WTC11 (cell line): ENCODE data around the gene SMYD4. TPM values are rescaled to one million over a fixed set of nuclear protein-coding genes. Genes with fewer than 3 reads are reported as not detected.

Experiments used
- ATAC-seq: fragments of 200-7000 bp; cut with Tn5 transposase; 2 replicates; pipeline ENCODE4 v1.10.0; 2021; ENCODE audit warnings: mild to moderate bottlenecking, moderate library complexity
- CTCF ChIA-PET: fragments of 300-600 bp; sonication (Branson Sonifier 250); formaldehyde crosslinking; loops from one replicate; lab custom pipeline; 2021; ENCODE audit warnings: antibody characterized with exemption; lab: Charles Lee
- POLR2A ChIA-PET: fragments of 350-600 bp; sonication (Branson Sonifier 250); formaldehyde crosslinking; loops from one replicate; lab custom pipeline; 2021; ENCODE audit warnings: antibody characterized with exemption; lab: Charles Lee
- DNase-seq: peaks from one replicate; pipeline ENCODE4 v3.0.0; 2021; ENCODE audit warnings: low spot score
- H3K27ac Mint-ChIP-seq: 2 replicates; pipeline ENCODE4 v1.8.0; 2021; ENCODE audit warnings: mixed read lengths
- H3K27me3 Mint-ChIP-seq: 2 replicates; pipeline ENCODE4 v1.8.0; 2021; ENCODE audit warnings: low read depth, mild to moderate bottlenecking, moderate library complexity, mixed read lengths
- H3K36me3 Mint-ChIP-seq: 2 replicates; pipeline ENCODE4 v1.8.0; 2021; ENCODE audit warnings: mixed read lengths
- H3K4me1 Mint-ChIP-seq: 2 replicates; pipeline ENCODE4 v1.8.0; 2022; ENCODE audit warnings: mixed read lengths
- H3K4me3 Mint-ChIP-seq: 2 replicates; pipeline ENCODE4 v1.8.0; 2021; ENCODE audit warnings: mild to moderate bottlenecking, moderate library complexity, mixed read lengths
- H3K9me3 Mint-ChIP-seq: 2 replicates; pipeline ENCODE4 v1.8.0; 2021; ENCODE audit warnings: mixed read lengths
- ETV6 ChIP-seq: sonication (generic); formaldehyde crosslinking; IDR thresholded peaks from 2 replicates; pipeline ENCODE4 v1.8.1; 2022; ENCODE audit warnings: mild to moderate bottlenecking, missing genetic modification reagents
- NFATC4 ChIP-seq: fragments of 250-450 bp; sonication (Bioruptor Pico); IDR thresholded peaks from 2 replicates; pipeline ENCODE4 v1.9.0; 2021; ENCODE audit warnings: mild to moderate bottlenecking
- NR2C2 ChIP-seq: sonication (generic); formaldehyde crosslinking; IDR thresholded peaks from 2 replicates; pipeline ENCODE4 v1.8.0; 2022; ENCODE audit warnings: mild to moderate bottlenecking, missing genetic modification reagents
- RORB ChIP-seq: fragments of 250-450 bp; sonication (Bioruptor Pico); IDR thresholded peaks from 2 replicates; pipeline ENCODE4 v1.9.0; 2021; ENCODE audit warnings: mild to moderate bottlenecking
- TEAD4 ChIP-seq: sonication (generic); formaldehyde crosslinking; IDR thresholded peaks from 2 replicates; pipeline ENCODE4 v1.8.0; 2022; ENCODE audit warnings: mild to moderate bottlenecking, missing genetic modification reagents
- ZNF121 ChIP-seq: sonication (generic); formaldehyde crosslinking; IDR thresholded peaks from 2 replicates; pipeline ENCODE4 v1.8.0; 2023; ENCODE audit warnings: missing genetic modification reagents
- ZNF138 ChIP-seq: sonication (generic); formaldehyde crosslinking; conservative IDR thresholded peaks from 2 replicates; pipeline ENCODE4 v1.8.1; 2022; ENCODE audit warnings: mild to moderate bottlenecking, moderate library complexity, missing genetic modification reagents
- ZNF317 ChIP-seq: sonication (generic); formaldehyde crosslinking; IDR thresholded peaks from 2 replicates; pipeline ENCODE4 v1.8.1; 2023; ENCODE audit warnings: low read depth, mild to moderate bottlenecking, moderate library complexity, missing genetic modification reagents, borderline replicate concordance
- total RNA-seq: library from RNA; stranded (reverse); gene quantifications from 3 replicates; pipeline ENCODE4 v1.2.3, GENCODE V29; 2021
- TF ChIP-seq, protein P1 (sequence below): sonication (generic); formaldehyde crosslinking; conservative IDR thresholded peaks from 2 replicates; pipeline ENCODE4 v1.8.1; 2023; ENCODE audit warnings: mild to moderate bottlenecking, low read depth, missing genetic modification reagents, moderate library complexity
- TF ChIP-seq, protein P2 (sequence below): sonication (generic); formaldehyde crosslinking; IDR thresholded peaks from 2 replicates; pipeline ENCODE4 v1.8.0; 2023; ENCODE audit warnings: missing genetic modification reagents, mild to moderate bottlenecking, borderline replicate concordance
- TF ChIP-seq, protein P3 (sequence below): sonication (generic); formaldehyde crosslinking; IDR thresholded peaks from 2 replicates; pipeline ENCODE4 v1.8.1; 2022; ENCODE audit warnings: mild to moderate bottlenecking, moderate library complexity, missing genetic modification reagents
- TF ChIP-seq, protein P4 (sequence below): fragments of 250-450 bp; sonication (Bioruptor Pico); conservative IDR thresholded peaks from 2 replicates; pipeline ENCODE4 v1.9.0; 2021; ENCODE audit warnings: mild to moderate bottlenecking
- TF ChIP-seq, protein P5 (sequence below): sonication (generic); formaldehyde crosslinking; IDR thresholded peaks from 2 replicates; pipeline ENCODE4 v1.8.0; 2023; ENCODE audit warnings: mild to moderate bottlenecking, missing genetic modification reagents

The SMYD4 gene
- total RNA-seq, 1 experiment from 2014 or later = 24.1 TPM

DNA sequence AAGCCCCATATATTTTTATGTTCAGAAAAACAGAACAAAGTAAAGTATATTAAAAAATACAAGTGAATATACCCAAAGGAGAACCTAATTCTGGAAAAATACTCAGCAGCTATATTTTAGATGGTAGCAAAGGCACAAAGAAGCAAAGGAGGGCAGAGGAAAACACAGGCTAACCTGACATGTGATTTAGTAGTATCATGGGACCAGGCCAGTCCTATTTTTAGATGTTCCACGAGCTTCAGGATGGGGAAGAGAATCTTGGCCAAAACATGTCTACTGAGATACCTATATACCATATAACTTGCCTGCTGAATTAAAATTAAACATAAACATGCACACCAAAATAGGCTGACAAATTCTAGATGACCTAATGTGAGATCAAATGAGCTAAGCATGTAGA, 32.9 kb downstream of the SMYD4 start:
- ChIA-PET CTCF (interaction anchor here (1.0 kb wide), 1 partner anchor 76 kb away, joined by 3 read pairs; no protein-coding TSS in a partner anchor), POLR2A (interaction anchor here (0.6 to 0.7 kb wide), 2 partner anchors 34 to 44 kb away, joined by 3 to 4 read pairs; no protein-coding TSS in a partner anchor)
- TF ChIP-seq, protein P1, sequence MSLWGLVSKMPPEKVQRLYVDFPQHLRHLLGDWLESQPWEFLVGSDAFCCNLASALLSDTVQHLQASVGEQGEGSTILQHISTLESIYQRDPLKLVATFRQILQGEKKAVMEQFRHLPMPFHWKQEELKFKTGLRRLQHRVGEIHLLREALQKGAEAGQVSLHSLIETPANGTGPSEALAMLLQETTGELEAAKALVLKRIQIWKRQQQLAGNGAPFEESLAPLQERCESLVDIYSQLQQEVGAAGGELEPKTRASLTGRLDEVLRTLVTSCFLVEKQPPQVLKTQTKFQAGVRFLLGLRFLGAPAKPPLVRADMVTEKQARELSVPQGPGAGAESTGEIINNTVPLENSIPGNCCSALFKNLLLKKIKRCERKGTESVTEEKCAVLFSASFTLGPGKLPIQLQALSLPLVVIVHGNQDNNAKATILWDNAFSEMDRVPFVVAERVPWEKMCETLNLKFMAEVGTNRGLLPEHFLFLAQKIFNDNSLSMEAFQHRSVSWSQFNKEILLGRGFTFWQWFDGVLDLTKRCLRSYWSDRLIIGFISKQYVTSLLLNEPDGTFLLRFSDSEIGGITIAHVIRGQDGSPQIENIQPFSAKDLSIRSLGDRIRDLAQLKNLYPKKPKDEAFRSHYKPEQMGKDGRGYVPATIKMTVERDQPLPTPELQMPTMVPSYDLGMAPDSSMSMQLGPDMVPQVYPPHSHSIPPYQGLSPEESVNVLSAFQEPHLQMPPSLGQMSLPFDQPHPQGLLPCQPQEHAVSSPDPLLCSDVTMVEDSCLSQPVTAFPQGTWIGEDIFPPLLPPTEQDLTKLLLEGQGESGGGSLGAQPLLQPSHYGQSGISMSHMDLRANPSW (CRISPR knock-in tag) = no peak
- TF ChIP-seq NFATC4 = no peak
- TF ChIP-seq RORB (CRISPR knock-in tag) = no peak
- TF ChIP-seq, protein P2, sequence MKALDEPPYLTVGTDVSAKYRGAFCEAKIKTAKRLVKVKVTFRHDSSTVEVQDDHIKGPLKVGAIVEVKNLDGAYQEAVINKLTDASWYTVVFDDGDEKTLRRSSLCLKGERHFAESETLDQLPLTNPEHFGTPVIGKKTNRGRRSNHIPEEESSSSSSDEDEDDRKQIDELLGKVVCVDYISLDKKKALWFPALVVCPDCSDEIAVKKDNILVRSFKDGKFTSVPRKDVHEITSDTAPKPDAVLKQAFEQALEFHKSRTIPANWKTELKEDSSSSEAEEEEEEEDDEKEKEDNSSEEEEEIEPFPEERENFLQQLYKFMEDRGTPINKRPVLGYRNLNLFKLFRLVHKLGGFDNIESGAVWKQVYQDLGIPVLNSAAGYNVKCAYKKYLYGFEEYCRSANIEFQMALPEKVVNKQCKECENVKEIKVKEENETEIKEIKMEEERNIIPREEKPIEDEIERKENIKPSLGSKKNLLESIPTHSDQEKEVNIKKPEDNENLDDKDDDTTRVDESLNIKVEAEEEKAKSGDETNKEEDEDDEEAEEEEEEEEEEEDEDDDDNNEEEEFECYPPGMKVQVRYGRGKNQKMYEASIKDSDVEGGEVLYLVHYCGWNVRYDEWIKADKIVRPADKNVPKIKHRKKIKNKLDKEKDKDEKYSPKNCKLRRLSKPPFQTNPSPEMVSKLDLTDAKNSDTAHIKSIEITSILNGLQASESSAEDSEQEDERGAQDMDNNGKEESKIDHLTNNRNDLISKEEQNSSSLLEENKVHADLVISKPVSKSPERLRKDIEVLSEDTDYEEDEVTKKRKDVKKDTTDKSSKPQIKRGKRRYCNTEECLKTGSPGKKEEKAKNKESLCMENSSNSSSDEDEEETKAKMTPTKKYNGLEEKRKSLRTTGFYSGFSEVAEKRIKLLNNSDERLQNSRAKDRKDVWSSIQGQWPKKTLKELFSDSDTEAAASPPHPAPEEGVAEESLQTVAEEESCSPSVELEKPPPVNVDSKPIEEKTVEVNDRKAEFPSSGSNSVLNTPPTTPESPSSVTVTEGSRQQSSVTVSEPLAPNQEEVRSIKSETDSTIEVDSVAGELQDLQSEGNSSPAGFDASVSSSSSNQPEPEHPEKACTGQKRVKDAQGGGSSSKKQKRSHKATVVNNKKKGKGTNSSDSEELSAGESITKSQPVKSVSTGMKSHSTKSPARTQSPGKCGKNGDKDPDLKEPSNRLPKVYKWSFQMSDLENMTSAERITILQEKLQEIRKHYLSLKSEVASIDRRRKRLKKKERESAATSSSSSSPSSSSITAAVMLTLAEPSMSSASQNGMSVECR (CRISPR knock-in tag) = no peak
- no peak for TF ChIP-seq ZNF138 (CRISPR knock-in tag)
- no peak for TF ChIP-seq ZNF317 (CRISPR knock-in tag)
- TF ChIP-seq, protein P3, sequence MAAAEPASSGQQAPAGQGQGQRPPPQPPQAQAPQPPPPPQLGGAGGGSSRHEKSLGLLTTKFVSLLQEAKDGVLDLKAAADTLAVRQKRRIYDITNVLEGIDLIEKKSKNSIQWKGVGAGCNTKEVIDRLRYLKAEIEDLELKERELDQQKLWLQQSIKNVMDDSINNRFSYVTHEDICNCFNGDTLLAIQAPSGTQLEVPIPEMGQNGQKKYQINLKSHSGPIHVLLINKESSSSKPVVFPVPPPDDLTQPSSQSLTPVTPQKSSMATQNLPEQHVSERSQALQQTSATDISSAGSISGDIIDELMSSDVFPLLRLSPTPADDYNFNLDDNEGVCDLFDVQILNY (CRISPR knock-in tag) = no peak
- no peak for TF ChIP-seq TEAD4 (CRISPR knock-in tag)
- TF ChIP-seq ZNF121 (CRISPR knock-in tag) = no peak
- TF ChIP-seq, protein P4, sequence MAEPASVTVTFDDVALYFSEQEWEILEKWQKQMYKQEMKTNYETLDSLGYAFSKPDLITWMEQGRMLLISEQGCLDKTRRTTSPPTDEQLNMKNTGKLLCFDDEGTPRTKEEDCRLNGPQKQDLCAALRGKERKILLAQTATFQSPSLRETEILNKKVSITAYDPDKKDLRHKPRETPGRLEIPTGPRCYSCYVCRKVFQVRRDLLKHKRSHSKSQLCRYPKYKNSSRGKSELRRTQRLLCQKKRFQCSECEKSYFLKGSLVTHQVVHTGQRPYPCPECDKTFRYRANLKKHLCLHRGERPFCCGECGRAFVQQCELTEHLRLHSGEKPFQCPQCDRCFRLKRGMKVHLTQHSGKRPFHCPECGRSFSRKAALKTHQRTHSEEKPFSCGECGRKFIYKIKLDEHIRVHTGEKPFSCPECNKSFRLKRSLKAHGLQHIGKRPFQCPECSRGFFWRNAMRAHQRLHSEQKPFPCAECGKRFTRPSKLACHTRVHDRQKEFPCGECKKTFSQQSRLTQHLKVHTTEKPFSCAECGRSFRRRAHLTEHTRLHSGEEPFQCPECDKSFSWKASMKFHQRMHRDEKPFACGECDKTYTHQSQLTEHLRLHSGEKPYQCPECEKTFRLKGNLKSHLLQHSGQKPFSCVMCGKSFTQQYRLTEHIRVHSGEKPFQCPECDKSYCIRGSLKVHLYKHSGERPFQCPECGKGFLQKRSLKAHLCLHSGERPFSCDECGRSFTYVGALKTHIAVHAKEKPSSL (CRISPR knock-in tag) = no peak
- no peak for TF ChIP-seq ETV6 (CRISPR knock-in tag)
- TF ChIP-seq NR2C2 (CRISPR knock-in tag) = no peak
- TF ChIP-seq, protein P5, sequence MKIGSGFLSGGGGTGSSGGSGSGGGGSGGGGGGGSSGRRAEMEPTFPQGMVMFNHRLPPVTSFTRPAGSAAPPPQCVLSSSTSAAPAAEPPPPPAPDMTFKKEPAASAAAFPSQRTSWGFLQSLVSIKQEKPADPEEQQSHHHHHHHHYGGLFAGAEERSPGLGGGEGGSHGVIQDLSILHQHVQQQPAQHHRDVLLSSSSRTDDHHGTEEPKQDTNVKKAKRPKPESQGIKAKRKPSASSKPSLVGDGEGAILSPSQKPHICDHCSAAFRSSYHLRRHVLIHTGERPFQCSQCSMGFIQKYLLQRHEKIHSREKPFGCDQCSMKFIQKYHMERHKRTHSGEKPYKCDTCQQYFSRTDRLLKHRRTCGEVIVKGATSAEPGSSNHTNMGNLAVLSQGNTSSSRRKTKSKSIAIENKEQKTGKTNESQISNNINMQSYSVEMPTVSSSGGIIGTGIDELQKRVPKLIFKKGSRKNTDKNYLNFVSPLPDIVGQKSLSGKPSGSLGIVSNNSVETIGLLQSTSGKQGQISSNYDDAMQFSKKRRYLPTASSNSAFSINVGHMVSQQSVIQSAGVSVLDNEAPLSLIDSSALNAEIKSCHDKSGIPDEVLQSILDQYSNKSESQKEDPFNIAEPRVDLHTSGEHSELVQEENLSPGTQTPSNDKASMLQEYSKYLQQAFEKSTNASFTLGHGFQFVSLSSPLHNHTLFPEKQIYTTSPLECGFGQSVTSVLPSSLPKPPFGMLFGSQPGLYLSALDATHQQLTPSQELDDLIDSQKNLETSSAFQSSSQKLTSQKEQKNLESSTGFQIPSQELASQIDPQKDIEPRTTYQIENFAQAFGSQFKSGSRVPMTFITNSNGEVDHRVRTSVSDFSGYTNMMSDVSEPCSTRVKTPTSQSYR (CRISPR knock-in tag) = no peak
- H3K4me3 Mint-ChIP-seq = no peak overlapping the region
- no peaks in the 10 kb centered on the region for H3K27me3 Mint-ChIP-seq
- H3K27ac Mint-ChIP-seq = no peak overlapping the region
- DNase-seq (no peak), ATAC-seq (no peak)
- H3K9me3 Mint-ChIP-seq = no peaks in the 10 kb centered on the region
- H3K4me1 Mint-ChIP-seq = no peaks in the 10 kb centered on the region
- peaks cover 17% of the 10 kb centered on the region for H3K36me3 Mint-ChIP-seq
